Neuronal stem cell (in vitro differentiated cells): ENCODE measurements around the gene ZNF219.

ENCODE experiments used
- DNase-seq: peaks from one replicate; pipeline ENCODE4 v3.0.0-alpha.2; 2013; ENCODE audit warnings: low spot score
- H2AFZ ChIP-seq: one replicate; pipeline ENCODE4 v1.6.1; 2013; ENCODE audit warnings: mild to moderate bottlenecking, low read length, inconsistent platforms
- H2AK5ac ChIP-seq: 2 replicates; pipeline ENCODE4 v1.6.1; 2013; ENCODE audit warnings: low read depth, mild to moderate bottlenecking, inconsistent platforms, low read length, moderate library complexity, mixed read lengths
- H2BK120ac ChIP-seq: 2 replicates; pipeline ENCODE4 v1.6.1; 2013; ENCODE audit warnings: low read depth, mild to moderate bottlenecking, inconsistent platforms, low read length, moderate library complexity, mixed read lengths
- H2BK12ac ChIP-seq: one replicate; pipeline ENCODE4 v1.6.1; 2013; ENCODE audit warnings: low read length, inconsistent platforms
- H2BK15ac ChIP-seq: 2 replicates; pipeline ENCODE4 v1.6.1; 2013; ENCODE audit warnings: mild to moderate bottlenecking, low read length, inconsistent platforms, mixed read lengths
- H2BK5ac ChIP-seq: one replicate; pipeline ENCODE4 v1.6.1; 2013; ENCODE audit warnings: inconsistent platforms, mild to moderate bottlenecking, low read length, moderate library complexity
- H3K14ac ChIP-seq: one replicate; pipeline ENCODE4 v1.6.1; 2013; ENCODE audit warnings: low read length, inconsistent platforms
- H3K18ac ChIP-seq: 2 replicates; pipeline ENCODE4 v1.6.1; 2013; ENCODE audit warnings: low read length, inconsistent platforms
- H3K23ac ChIP-seq: 2 replicates; pipeline ENCODE4 v1.6.1; 2013; ENCODE audit warnings: low read depth, mild to moderate bottlenecking, mixed read lengths, low read length, inconsistent platforms; ENCODE audit not compliant: poor library complexity
- H3K27ac ChIP-seq: replicated peaks from 3 replicates; pipeline ENCODE4 v1.5.1; 2013; ENCODE audit warnings: low read length, inconsistent platforms
- H3K27me3 ChIP-seq, 3 experiments: 2 replicates each; pipeline ENCODE4 v1.6.1; 2013; ENCODE audit warnings: low read length in 3 of 3, mild to moderate bottlenecking in 2 of 3, inconsistent platforms in 1 of 3, low read depth in 1 of 3, mixed read lengths in 1 of 3, moderate library complexity in 1 of 3; ENCODE audit not compliant: control insufficient read depth in 3 of 3, insufficient read depth in 3 of 3
- H3K36me3 ChIP-seq, 2 donors: replicated peaks in 1 of 2; 2 replicates each; pipeline ENCODE4 v1.6.1; 2013; ENCODE audit warnings: low read length in 2 of 2; ENCODE audit not compliant: control insufficient read depth in 2 of 2, insufficient read depth in 2 of 2
- H3K4ac ChIP-seq: 2 replicates; pipeline ENCODE4 v1.6.1; 2013; ENCODE audit warnings: inconsistent platforms, mild to moderate bottlenecking, low read length, moderate library complexity
- H3K4me1 ChIP-seq, 2 donors: 1 replicate in 1 of 2; 2 replicates in 1 of 2; pipeline ENCODE4 v1.6.1; 2013; ENCODE audit warnings: low read length in 2 of 2, low read depth in 1 of 2; ENCODE audit not compliant: control insufficient read depth in 2 of 2, insufficient read depth in 1 of 2
- H3K4me2 ChIP-seq: one replicate; pipeline ENCODE4 v1.6.1; 2013; ENCODE audit warnings: mild to moderate bottlenecking, low read length, inconsistent platforms; ENCODE audit not compliant: insufficient read depth, poor library complexity, severe bottlenecking
- H3K4me3 ChIP-seq, 2 donors: 2 replicates each; pipeline ENCODE4 v1.5.1; 2013; ENCODE audit warnings: low read length in 2 of 2, mild to moderate bottlenecking in 2 of 2, inconsistent platforms in 1 of 2, moderate library complexity in 1 of 2
- H3K79me1 ChIP-seq: one replicate; pipeline ENCODE4 v1.6.1; 2013; ENCODE audit warnings: low read depth, mild to moderate bottlenecking, inconsistent platforms, low read length, moderate library complexity
- H3K9ac ChIP-seq: one replicate; pipeline ENCODE4 v1.6.1; 2013; ENCODE audit warnings: mild to moderate bottlenecking, low read depth, low read length, inconsistent platforms; ENCODE audit not compliant: poor library complexity
- H3K9me3 ChIP-seq, 2 donors: replicated peaks in 1 of 2; 2 replicates each; pipeline versions ENCODE3 to v1.6.1; 2013; ENCODE audit warnings: low read length in 2 of 2, mild to moderate bottlenecking in 2 of 2, inconsistent platforms in 1 of 2, low read depth in 1 of 2, mixed read lengths in 1 of 2, moderate library complexity in 1 of 2; ENCODE audit not compliant: control insufficient read depth in 2 of 2, insufficient read depth in 1 of 2
- H4K8ac ChIP-seq: one replicate; pipeline ENCODE4 v1.6.1; 2013; ENCODE audit warnings: low read depth, mild to moderate bottlenecking, inconsistent platforms, low read length, moderate library complexity
- H4K91ac ChIP-seq: one replicate; pipeline ENCODE4 v1.6.1; 2013; ENCODE audit warnings: low read length, low read depth, mild to moderate bottlenecking, inconsistent platforms; ENCODE audit not compliant: poor library complexity
- WGBS, 2 donors: extraction: QIAGEN DNeasy Blood & Tissue Kit; methylation state at CpG; one replicate each; pipeline ENCODE4 v1.1.7; 2013; ENCODE audit warnings: missing lambda C conversion rate in 2 of 2, mixed read lengths in 1 of 2; ENCODE audit not compliant: insufficient read length in 2 of 2, insufficient replicate concordance in 1 of 2; ENCODE audit errors: extremely low coverage in 2 of 2; 5-methylcytosine and 5-hydroxymethylcytosine counted together

The ZNF219 gene

DNA sequence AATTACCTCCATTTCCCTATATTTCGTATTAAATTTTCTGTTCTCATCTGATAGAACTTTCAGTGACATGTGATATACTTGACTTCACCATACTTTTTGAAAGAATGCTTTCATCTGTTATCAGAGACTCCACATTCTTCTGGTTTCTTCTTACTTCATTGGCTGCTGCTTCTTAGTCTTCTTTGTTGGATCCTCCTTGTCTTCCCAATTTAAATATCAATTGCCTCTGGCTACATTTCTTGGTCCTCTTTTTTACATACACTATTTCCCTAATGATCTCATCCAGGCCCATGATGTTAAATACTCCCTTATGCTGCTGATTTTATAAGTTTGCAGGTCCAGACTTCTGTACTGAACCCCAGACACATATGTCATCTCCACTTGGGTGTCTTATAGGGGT lies 35.4 kb upstream of the ZNF219 start:
- Histone ChIP-seq H2AK5ac (no peak overlapping the region), H3K9me3 (no peaks in the 10 kb centered on the region), H3K4me2 (no peak overlapping the region), H2BK5ac (no peak overlapping the region), H3K27ac (no peak overlapping the region), H3K14ac (no peak overlapping the region), H3K27me3 (no peaks in the 10 kb centered on the region), H3K4me3 (no peak overlapping the region), H3K18ac (no peak overlapping the region), H3K4me1 (no peaks in the 10 kb centered on the region), H3K79me1 (no peaks in the 10 kb centered on the region), H3K36me3 (no peaks in the 10 kb centered on the region), H2BK12ac (no peak overlapping the region), H4K91ac (no peak overlapping the region), H3K4ac (no peak overlapping the region), H2BK15ac (no peak overlapping the region), H2BK120ac (no peak overlapping the region), H2AFZ (no peak overlapping the region), H4K8ac (no peak overlapping the region), H3K23ac (no peak overlapping the region), H3K9ac (no peak overlapping the region)
- WGBS, 2 donors, result 100% methylated on average over 1 of the region's 1 CpG
- DNase-seq, result no peak

- H2BK15ac ChIP-seq, result no peak overlapping the region
- H2AK5ac ChIP-seq, result no peak overlapping the region
- no peak overlapping the region for H3K4me3 ChIP-seq
- H3K4me2 ChIP-seq, result no peak overlapping the region
- no peak overlapping the region for H2BK12ac ChIP-seq
- H3K14ac ChIP-seq, result no peak overlapping the region
- no peak overlapping the region for H3K4ac ChIP-seq
- H3K79me1 ChIP-seq, result no peaks in the 10 kb centered on the region
- H2BK120ac ChIP-seq, result no peak overlapping the region
- no peak overlapping the region for H3K9ac ChIP-seq
- H3K4me1 ChIP-seq, result no peaks in the 10 kb centered on the region
- H4K8ac ChIP-seq, result no peak overlapping the region
- no peak overlapping the region for H3K23ac ChIP-seq
- WGBS, 2 donors, result no CpG with 5 or more reads among the region's 1 CpG
- H3K9me3 ChIP-seq, result no peaks in the 10 kb centered on the region
- no peak for DNase-seq
- no peak overlapping the region for H2AFZ ChIP-seq
- no peak overlapping the region for H2BK5ac ChIP-seq
- no peak overlapping the region for H4K91ac ChIP-seq
- H3K36me3 ChIP-seq, result no peaks in the 10 kb centered on the region
- H3K27ac ChIP-seq, result no peak overlapping the region
- no peak overlapping the region for H3K18ac ChIP-seq
- H3K27me3 ChIP-seq, result peaks cover 0 to 8% (median 0%) of the 10 kb centered on the region in 3 experiments
Observed at GRCh38 chr14:21123429-21123828, 25.0 kb upstream of the ZNF219 start.

DNA sequence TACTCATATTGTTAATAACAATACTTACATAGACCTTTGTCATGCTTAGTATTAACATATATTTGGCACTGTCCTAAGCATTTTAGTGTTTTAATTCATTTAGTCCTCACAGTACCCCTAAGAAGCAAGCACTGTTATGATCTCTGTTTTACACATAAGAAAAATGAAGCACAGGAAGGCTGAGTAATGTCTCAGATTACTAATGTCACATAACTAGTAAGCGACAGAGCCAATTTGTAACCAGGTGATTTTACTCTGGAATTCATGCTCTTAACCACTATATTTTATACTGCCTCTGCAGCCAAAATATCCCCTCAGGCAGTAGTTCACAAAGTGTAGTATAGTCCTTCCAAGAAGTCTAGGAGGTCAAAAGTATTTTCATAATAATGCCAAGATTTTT lies 22.7 kb upstream of the ZNF219 start:
- Histone ChIP-seq H2BK120ac (no peak overlapping the region), H3K79me1 (no peaks in the 10 kb centered on the region), H4K91ac (no peak overlapping the region), H3K9me3 (no peaks in the 10 kb centered on the region), H3K4me3 (no peak overlapping the region), H3K4me2 (no peak overlapping the region), H3K27ac (no peak overlapping the region), H3K4ac (no peak overlapping the region), H3K23ac (no peak overlapping the region), H3K9ac (no peak overlapping the region), H2AFZ (no peak overlapping the region), H3K36me3 (no peaks in the 10 kb centered on the region), H4K8ac (no peak overlapping the region), H3K27me3 (peaks cover 0 to 8% (median 0%) of the 10 kb centered on the region in 3 experiments), H2AK5ac (no peak overlapping the region), H3K18ac (no peak overlapping the region), H3K14ac (no peak overlapping the region), H2BK12ac (no peak overlapping the region), H2BK5ac (no peak overlapping the region), H3K4me1 (no peaks in the 10 kb centered on the region), H2BK15ac (no peak overlapping the region)
- DNase-seq, result no peak
- no CpG with 5 or more reads among the region's 1 CpG for WGBS, 2 donors

DNA sequence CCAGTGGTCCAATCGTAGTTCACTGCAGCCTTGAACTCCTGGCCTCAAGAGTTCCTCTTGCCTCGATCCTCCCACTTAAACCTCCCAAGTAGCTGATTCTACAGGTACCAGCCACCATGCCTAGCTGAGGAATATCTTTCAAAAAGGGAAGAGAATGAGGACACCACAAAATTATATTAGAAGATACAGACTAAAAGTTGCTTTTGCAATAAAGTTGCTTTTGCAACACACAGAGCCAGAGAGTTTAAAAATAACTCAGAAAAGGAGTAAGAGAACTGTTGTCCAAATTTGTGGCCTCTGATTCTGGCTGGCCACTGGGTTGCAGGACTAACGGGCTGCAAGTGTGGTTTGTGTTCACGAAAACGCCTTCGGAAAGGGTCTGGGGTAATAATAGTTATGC lies 22.2 kb upstream of the ZNF219 start:
- no peak overlapping the region for H3K27ac ChIP-seq
- H3K4me1 ChIP-seq, result no peaks in the 10 kb centered on the region
- no peak overlapping the region for H3K4ac ChIP-seq
- no peak overlapping the region for H4K91ac ChIP-seq
- H3K27me3 ChIP-seq, result peaks cover 0 to 8% (median 0%) of the 10 kb centered on the region in 3 experiments
- H3K18ac ChIP-seq, result no peak overlapping the region
- H2AFZ ChIP-seq, result no peak overlapping the region
- H3K4me2 ChIP-seq, result no peak overlapping the region
- no peak overlapping the region for H4K8ac ChIP-seq
- no peak overlapping the region for H2BK5ac ChIP-seq
- H3K23ac ChIP-seq, result no peak overlapping the region
- no peak overlapping the region for H3K9ac ChIP-seq
- H3K4me3 ChIP-seq, result no peak overlapping the region
- no CpG with 5 or more reads among the region's 6 CpGs for WGBS, 2 donors
- H3K36me3 ChIP-seq, result no peaks in the 10 kb centered on the region
- DNase-seq, result no peak
- H3K9me3 ChIP-seq, result no peaks in the 10 kb centered on the region
- no peak overlapping the region for H2BK15ac ChIP-seq
- H3K14ac ChIP-seq, result no peak overlapping the region
- H2BK120ac ChIP-seq, result no peak overlapping the region
- no peak overlapping the region for H2BK12ac ChIP-seq
- no peak overlapping the region for H2AK5ac ChIP-seq
- H3K79me1 ChIP-seq, result no peaks in the 10 kb centered on the region
